Suppressor macrophage treated with lipopolysaccharide for 1 hour (primary cell): ENCODE data around the gene NPHP4.

ENCODE experiments used
- DNase-seq, 3 donors: peaks; one replicate each; pipeline ENCODE4 v3.0.0-alpha.2; 2020 to 2022

The NPHP4 gene

DNA sequence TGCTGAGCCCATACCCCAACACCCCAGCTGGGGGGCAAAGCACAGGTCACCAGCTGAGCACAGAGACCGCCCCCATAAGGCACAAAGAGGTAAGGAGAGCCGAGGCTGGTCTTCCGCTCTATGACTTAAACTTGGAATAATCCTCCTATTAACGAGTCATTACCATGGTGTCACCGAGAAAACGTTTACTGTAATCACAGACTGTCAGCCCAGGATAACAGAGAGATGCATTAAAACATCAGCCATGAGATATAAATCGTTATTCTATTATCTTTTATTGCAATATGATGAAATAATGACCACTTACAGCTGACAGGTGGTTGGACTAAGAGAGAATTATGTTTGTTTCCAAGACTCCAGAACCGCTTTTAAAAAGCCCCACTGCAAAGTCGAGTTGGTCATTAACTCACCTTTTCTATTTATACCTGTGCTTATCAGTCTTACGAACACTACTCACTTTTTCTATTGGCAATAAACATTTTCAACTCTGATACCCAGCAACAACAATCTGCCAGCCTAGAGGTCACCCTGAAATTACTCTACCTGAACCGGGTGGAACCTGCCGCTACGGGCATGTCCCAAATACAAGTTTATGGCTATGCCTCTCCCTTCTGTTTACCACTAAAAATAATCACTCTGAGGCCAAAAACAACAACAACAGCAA, 21.5 kb downstream of the NPHP4 start:
- DNase-seq: no peak

GRCh38 chr1:5969168-5969567, 23.1 kb downstream of the NPHP4 start:
- no peak for DNase-seq

- DNase-seq: peak; percentile 44 to 53 (median 51)
These were observed 24.0 kb downstream of the NPHP4 start for GRCh38 chr1:5968161-5968736.

DNA sequence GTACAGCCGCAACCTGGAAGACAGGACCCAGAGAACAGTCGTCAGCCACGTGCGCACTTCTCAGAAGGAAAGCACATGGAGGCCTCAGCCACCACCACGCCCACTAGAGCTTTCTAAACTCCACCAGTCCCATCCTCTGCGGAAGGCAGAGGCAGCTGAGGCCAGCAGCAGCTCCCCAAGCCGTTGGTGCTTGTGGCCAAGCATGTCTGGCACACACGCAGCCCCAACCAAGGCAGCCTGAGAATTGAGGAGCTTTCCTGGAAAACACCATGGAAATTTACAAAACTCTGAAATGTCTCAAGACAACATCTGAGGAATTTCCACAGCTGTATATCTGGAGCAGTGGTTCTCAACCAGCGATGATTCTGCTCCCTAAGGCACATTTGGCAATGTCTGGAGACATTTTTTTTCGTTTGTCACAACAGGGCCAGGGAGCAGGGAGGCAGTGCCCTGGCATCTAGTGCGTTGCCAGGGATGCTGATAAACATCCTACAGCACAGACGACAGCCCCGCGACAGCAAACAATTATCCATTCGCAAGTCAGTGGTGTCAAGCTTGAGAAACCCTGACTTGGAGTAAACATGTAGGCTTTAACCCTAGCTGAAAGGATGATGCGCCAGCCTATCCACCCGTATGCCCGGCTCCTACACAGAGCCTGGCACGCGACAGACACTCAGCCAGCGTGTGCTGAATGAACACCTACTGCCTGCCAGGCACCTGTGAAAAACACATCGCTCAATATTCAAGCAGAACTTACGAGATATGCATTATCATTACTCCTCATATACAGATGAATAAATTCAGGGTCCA, 24.7 kb downstream of the NPHP4 start:
- DNase-seq: peak; percentile 26 to 49 (median 32)

DNA sequence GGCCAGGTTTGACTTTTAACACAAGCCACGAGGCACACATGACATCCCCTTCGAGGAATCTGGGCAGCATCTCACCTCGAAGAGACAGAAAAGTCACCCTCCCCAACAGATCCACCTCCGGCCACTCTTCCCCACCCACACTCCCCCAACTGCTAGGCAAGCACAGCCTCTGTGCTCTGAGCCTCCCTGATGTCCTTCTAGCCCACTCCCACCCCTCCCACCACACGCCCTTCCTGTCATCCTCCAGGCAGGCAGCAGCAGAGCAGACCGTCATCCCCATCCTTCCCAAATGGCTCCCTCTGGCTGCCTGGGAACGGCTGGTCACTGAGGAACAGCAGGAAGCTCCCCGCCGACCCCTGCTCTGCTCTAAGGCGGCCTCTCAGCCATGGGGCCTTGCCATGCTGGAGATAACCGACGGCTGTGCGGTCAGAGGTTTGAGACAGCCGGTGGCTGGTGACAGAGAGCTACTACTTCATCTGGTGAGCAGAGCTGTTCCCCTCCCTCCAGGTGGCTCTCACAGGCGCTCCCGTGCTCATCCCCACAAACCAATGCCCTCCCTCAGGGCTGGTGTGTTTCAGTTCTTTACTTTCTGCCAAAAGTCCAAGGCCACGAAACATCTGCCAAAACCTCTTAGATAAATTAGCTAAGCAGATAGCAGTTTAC, 25.6 kb downstream of the NPHP4 start:
- no peak for DNase-seq

- DNase-seq: no peak
These were observed 26.6 kb downstream of the NPHP4 start for GRCh38 chr1:5965586-5966131.

DNA sequence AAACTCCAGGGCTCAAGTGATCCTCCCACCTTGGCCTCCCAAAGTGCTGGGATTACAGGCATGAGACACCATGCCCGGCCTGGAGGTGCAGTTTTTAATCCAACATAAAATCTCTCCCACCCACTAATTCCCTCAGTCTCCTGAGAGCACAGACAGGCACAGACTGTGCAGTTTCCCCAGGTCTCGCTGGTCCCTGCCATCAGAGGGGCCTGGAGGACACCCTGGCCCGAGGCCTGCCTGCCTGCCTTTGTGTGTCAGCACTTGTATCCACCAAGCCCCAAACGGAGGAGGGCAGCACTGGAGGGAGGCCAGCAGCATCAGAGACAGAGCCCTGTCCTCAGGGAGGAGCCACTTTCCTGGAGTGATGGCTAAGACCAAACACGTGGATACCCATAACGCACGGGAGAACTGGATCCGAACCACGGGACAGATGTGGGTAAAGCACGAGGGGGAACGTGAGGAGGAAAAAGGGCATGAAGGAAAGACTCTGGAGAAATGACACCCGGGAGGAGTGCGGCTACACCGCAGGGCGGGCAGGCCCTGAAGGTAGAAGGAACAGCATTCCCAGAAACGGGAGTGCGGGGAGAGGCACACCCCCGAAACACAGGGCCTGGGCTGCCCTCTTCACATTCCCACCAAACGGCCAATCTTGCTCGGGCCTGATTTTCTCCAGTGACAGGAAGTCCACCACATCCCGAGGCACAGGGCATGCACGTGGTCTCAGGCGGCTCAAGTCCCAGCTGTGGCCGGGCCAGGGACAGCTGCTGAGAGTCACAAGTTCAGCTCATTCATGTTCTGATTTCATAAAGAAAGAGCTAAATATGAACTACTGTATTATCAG, 29.7 kb downstream of the NPHP4 start:
- no peak for DNase-seq

DNA sequence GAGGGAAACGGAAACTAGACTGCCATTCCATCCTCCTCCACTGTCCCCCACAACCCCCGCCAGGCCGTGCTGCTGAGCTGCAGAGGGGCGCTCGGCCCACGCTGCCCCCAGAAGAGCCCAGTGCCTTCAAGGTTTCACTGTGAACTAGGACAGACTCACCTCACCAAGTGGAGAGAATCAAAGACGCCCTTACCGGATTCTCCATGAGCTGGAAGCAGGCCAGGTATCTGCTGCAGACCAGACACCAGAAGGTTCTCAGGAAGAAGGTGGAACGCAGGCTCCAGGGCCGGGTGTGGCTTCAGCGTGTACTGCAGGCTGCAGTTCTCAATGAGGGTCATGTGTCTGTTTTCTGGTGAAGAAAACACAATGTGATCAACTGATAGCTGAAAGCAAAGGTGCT, 30.6 kb downstream of the NPHP4 start:
- no peak for DNase-seq

GRCh38 chr1:5960336-5960735, 31.9 kb downstream of the NPHP4 start:
- no peak for DNase-seq

GRCh38 chr1:5959667-5960230, 32.5 kb downstream of the NPHP4 start:
- no peak for DNase-seq

DNA sequence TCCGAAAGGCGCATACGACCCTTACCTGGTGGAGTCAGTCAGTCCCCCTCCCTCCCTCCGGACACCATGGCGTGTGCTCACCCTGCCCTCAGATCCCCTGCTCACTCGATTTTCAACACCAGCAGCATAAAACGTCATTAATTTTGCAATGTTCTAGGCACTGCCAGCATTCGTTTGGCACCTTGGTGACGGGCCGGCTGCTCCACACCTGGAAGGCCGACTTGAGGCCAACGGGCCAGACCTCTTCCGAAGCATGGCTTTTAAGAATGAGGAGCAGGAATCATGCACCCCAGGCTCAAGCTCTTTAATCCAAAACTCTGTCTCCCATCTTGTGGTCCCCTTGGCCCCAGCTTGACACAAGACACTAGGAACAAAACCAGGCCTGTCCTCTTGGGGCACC, 33.1 kb downstream of the NPHP4 start:
- no peak for DNase-seq

- DNase-seq: no peak
These were observed 36.0 kb downstream of the NPHP4 start for GRCh38 chr1:5956022-5956830.

DNA sequence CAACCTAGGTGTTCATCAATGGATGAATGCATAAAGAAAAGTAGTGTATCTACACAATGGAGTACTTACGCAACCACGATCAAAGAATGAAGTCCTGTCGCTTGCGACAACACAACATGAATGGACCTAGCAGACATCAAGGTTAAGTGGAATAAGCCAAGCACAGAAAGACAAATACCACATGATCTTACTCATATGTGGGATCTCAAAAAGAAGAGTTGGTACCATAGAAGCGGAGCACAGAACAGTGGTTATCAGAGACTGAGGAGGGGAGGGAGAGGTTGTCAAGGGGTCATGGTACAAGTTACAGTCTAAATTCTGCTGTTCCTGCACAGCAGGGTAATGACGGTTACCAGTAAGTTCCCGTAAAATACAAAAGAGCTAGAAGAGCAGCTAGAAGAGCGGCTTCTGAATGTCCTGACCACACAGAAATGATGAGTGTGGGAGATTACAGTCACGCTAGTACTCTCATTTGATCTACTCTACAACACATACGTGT, 36.7 kb downstream of the NPHP4 start:
- no peak for DNase-seq

DNA sequence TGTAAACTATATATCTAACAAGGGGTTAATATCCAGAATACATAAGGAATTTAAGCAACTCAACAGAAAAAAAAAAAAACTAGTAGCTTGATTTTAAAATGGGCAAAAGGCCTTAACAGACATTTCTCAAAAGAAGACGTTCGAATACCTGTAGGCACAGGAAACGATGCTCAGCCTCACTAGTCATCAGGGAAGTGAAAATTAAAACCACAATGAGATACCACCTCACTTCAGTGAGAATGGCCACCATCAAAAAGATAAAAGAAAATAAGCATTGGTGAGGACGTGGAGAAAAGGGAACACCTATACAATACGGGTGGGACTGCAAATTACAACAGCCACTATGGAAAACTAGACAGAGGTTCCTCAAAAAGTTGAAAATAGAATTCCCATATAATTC, 37.3 kb downstream of the NPHP4 start:
- DNase-seq: no peak

DNA sequence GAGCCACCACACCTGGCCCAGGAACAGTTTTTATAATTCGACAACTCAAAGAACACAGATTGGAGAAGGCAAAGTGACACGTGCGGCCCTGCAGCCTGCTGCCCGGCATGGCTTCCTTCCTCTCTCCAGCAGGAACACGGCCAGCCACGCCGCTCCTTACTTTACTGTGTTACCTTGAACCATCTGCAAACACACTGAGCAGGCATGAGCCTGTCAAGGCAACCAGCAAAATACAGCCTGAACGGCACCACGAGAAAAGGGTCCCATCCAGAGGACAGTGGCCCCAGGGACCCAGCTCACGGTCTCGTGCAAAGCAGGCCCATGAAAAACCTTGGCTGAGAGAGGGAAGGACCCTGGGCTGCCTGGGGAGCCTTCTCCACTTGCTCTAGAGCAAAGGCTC, 38.8 kb downstream of the NPHP4 start:
- DNase-seq: no peak

DNA sequence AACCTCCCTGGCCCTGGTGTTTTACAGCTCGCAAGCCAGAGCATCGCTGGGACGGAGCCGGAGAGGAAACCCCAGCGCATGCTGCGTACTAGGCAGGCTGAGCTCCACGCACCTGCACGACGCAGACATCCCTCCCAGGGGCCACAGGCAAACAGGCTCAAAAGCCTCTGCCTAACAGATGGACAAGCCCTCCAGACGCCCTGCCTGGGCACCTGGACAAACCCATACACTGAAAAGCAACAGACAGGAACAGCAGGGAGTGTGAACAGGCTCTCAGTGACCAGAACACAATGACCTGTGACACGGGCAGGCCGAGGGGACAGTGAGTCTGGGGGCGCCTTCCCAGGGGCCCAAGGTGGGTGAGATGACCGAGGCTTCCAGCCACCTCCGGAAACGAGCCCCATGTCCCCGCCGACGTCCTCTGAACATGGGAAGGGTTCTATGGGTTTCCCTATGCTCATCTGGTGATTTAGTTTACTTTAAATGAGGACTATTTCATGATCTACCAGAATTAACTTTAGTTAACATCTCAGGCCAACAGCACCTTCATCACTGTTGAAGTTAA, 40.3 kb downstream of the NPHP4 start:
- no peak for DNase-seq

GRCh38 chr1:5950994-5951785, 41.0 kb downstream of the NPHP4 start:
- DNase-seq: no peak

GRCh38 chr1:5950201-5950895, 41.9 kb downstream of the NPHP4 start:
- no peak for DNase-seq

DNA sequence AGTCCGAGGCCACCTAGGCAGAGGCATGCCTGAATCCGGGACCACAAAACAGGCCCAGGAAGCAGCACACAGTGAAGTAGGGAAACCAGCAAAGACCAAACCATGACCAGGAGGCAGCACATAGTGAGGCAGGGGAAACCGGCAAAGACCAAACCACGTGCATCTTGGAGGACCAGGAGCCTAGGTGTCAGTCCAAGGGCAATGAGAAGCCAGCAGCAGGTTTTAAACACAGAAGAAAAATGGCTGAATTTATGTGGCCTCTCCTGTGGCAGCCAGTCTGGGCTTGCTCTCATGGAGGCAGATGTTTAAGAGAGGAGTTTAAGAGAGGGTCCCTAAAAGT, 42.5 kb downstream of the NPHP4 start:
- DNase-seq: no peak
